GM10248 (cell line): ENCODE measurements around the gene TMEM132C.

Experiments used
- CTCF ChIA-PET: fragments of 300-600 bp; sonication (Branson Sonifier 250); formaldehyde crosslinking; extraction: SDS; loops from one replicate; lab custom pipeline; 2021; ENCODE audit warnings: antibody characterized with exemption; lab: Yijun Ruan, JAX
- POLR2A ChIA-PET: fragments of 350-650 bp; sonication (Branson Sonifier 250); formaldehyde crosslinking; extraction: SDS; loops from one replicate; lab custom pipeline; 2020; ENCODE audit warnings: antibody characterized with exemption; lab: Yijun Ruan, JAX
- DNase-seq: peaks from one replicate; pipeline ENCODE4 v3.0.0; 2012; ENCODE audit errors: extremely low spot score
- CTCF ChIP-seq: IDR thresholded peaks from 2 replicates; pipeline ENCODE4 v1.5.1; 2012; ENCODE audit warnings: mild to moderate bottlenecking, low read depth; ENCODE audit errors: extremely low read depth, missing control alignments, control extremely low read depth

TMEM132C gene

GRCh38 chr12:128276471-128276870, 9.5 kb downstream of the TMEM132C start:
- ChIA-PET POLR2A (no interaction called here), CTCF (no interaction called here)
- no peak for TF ChIP-seq CTCF
- no peak for DNase-seq

- no peak for DNase-seq
- ChIA-PET CTCF (interaction anchor here (1.1 kb wide), 1 partner anchor 13 kb away, joined by 3 read pairs; no protein-coding TSS in a partner anchor), POLR2A (no interaction called here)
- TF ChIP-seq CTCF: no peak
These were observed 20.0 kb downstream of the TMEM132C start for GRCh38 chr12:128286970-128287369.

- ChIA-PET CTCF (no interaction called here), POLR2A (interaction anchor here (0.6 kb wide), 1 partner anchor 1369 kb away, joined by 3 read pairs; no protein-coding TSS in a partner anchor)
- no peak for TF ChIP-seq CTCF
These were observed 21.4 kb downstream of the TMEM132C start for GRCh38 chr12:128288357-128288756.

GRCh38 chr12:128288896-128289295, 21.9 kb downstream of the TMEM132C start:
- no peak for TF ChIP-seq CTCF
- no peak for DNase-seq
- ChIA-PET CTCF (no interaction called here), POLR2A (interaction anchor here (0.6 kb wide), 1 partner anchor 1368 kb away, joined by 3 read pairs; no protein-coding TSS in a partner anchor)

More at GRCh38 chr12:128288357-128288756, 21.4 kb downstream of the TMEM132C start:
- DNase-seq: no peak

- DNase-seq: no peak
- CTCF ChIA-PET: no interaction called here
- POLR2A ChIA-PET: no interaction called here
These were observed 24.0 kb downstream of the TMEM132C start for GRCh38 chr12:128290938-128291337.

GRCh38 chr12:128298091-128298748, 31.2 kb downstream of the TMEM132C start:
- no peak for DNase-seq
- ChIA-PET CTCF (interaction anchor here (1.3 kb wide), 1 partner anchor 12 kb away, joined by 3 read pairs; no protein-coding TSS in a partner anchor), POLR2A (no interaction called here)
- no peak for TF ChIP-seq CTCF

More at GRCh38 chr12:128290938-128291337, 24.0 kb downstream of the TMEM132C start:
- TF ChIP-seq CTCF: no peak
